22Rv1 (cell line): ENCODE data around the gene NTNG1.

Experiments
- ZFX ChIP-seq: fragments of 450-650 bp; IDR thresholded peaks from 2 replicates; pipeline ENCODE4 v1.6.1; 2017; ENCODE audit warnings: antibody characterized with exemption, borderline replicate concordance
- TF ChIP-seq, protein P1 (sequence below): fragments of 450-650 bp; IDR thresholded peaks from 2 replicates; pipeline ENCODE4 v1.5.1; 2017; ENCODE audit warnings: mild to moderate bottlenecking

DNA sequence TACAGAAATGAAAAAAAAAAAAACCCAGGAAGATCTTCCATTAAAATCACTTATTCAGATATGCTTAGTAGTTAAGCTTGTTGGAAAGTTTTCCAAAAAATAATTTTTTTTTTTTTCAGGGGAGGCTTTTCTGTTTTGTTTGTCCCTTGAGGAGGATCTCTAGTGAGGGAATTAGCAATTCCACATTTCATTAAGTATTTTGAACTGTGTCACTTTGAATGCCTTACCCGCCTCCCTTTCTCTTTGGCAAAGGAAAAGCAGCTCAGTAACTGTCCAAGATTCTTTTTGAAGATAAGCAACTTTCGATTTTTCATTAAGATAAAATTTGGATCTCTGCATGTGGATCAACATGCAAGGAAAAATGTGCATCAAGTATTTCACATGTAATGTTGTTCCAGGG is 1.8 kb downstream of the NTNG1 start:
- TF ChIP-seq, protein P1, sequence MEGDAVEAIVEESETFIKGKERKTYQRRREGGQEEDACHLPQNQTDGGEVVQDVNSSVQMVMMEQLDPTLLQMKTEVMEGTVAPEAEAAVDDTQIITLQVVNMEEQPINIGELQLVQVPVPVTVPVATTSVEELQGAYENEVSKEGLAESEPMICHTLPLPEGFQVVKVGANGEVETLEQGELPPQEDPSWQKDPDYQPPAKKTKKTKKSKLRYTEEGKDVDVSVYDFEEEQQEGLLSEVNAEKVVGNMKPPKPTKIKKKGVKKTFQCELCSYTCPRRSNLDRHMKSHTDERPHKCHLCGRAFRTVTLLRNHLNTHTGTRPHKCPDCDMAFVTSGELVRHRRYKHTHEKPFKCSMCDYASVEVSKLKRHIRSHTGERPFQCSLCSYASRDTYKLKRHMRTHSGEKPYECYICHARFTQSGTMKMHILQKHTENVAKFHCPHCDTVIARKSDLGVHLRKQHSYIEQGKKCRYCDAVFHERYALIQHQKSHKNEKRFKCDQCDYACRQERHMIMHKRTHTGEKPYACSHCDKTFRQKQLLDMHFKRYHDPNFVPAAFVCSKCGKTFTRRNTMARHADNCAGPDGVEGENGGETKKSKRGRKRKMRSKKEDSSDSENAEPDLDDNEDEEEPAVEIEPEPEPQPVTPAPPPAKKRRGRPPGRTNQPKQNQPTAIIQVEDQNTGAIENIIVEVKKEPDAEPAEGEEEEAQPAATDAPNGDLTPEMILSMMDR: no peak
- no peak for TF ChIP-seq ZFX
